HL-60 (cell line): Measurements from ENCODE around the gene GRK5.

Experiments
- CTCF ChIP-seq: IDR thresholded peaks from one replicate; pipeline ENCODE4 v1.5.1; 2011; ENCODE audit warnings: low read length, control low read depth, inconsistent platforms; ENCODE audit not compliant: insufficient read depth
- GABPA ChIP-seq: IDR thresholded peaks from 2 replicates; pipeline ENCODE4 v1.6.1; 2012; ENCODE audit warnings: low read depth
- POLR2AphosphoS5 ChIP-seq: IDR thresholded peaks from 2 replicates; pipeline ENCODE4 v1.6.1; 2012; ENCODE audit warnings: low read depth
- SPI1 ChIP-seq: IDR thresholded peaks from 2 replicates; pipeline ENCODE4 v1.6.1; 2012; ENCODE audit warnings: low read depth, mild to moderate bottlenecking, borderline replicate concordance
- TF ChIP-seq, protein P1 (sequence below): IDR thresholded peaks from 2 replicates; pipeline ENCODE4 v1.6.1; 2012; ENCODE audit warnings: low read depth; ENCODE audit not compliant: insufficient replicate concordance

DNA sequence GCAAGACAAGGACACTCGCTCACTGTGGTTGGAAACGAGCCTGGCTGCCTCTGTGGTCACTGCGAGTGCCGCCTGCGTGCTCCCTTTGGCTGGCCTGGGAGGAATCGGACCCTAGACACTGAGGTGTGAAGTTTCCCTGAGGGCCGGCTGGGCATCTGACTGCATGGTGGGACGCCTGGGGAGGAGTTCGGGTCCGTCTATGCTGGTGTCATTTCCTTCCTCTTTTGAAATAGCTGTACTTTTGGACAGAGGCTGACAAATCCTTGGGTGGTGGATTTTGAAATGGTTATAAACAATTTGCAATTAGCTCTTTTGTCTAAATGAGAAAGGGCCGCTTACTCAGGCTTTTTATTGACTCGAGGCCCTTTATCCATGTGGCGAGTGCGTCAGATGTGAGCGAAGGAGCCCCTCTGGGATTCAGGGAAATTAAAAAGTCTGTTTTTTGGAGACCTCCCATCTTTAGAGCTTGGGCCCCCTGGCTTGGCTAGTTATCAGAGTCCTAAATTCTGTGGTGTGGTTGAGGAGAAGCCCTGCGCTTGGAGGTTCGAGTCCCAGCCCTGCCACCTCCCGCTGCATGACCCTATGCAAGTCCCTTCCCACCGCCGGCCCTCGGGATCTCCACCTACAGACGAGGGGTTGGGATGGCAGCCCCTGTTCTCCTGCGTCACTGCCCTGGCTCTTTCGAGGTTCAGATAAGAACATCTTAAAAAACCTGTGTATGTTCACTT lies 188.1 kb downstream of the GRK5 start:
- no peak for TF ChIP-seq POLR2AphosphoS5
- TF ChIP-seq CTCF: no peak
- TF ChIP-seq, protein P1, sequence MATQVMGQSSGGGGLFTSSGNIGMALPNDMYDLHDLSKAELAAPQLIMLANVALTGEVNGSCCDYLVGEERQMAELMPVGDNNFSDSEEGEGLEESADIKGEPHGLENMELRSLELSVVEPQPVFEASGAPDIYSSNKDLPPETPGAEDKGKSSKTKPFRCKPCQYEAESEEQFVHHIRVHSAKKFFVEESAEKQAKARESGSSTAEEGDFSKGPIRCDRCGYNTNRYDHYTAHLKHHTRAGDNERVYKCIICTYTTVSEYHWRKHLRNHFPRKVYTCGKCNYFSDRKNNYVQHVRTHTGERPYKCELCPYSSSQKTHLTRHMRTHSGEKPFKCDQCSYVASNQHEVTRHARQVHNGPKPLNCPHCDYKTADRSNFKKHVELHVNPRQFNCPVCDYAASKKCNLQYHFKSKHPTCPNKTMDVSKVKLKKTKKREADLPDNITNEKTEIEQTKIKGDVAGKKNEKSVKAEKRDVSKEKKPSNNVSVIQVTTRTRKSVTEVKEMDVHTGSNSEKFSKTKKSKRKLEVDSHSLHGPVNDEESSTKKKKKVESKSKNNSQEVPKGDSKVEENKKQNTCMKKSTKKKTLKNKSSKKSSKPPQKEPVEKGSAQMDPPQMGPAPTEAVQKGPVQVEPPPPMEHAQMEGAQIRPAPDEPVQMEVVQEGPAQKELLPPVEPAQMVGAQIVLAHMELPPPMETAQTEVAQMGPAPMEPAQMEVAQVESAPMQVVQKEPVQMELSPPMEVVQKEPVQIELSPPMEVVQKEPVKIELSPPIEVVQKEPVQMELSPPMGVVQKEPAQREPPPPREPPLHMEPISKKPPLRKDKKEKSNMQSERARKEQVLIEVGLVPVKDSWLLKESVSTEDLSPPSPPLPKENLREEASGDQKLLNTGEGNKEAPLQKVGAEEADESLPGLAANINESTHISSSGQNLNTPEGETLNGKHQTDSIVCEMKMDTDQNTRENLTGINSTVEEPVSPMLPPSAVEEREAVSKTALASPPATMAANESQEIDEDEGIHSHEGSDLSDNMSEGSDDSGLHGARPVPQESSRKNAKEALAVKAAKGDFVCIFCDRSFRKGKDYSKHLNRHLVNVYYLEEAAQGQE: peak; percentile 34
- TF ChIP-seq GABPA: no peak
- TF ChIP-seq SPI1: peak; percentile 22; the same call in 1 of the 2 replicates
